Neural cell (in vitro differentiated cells): ENCODE data around the gene CARS1. TPM values are rescaled to one million over a fixed set of nuclear protein-coding genes. Genes with fewer than 3 reads are reported as not detected.

Experiments used
- H2AFZ ChIP-seq: fragments of 200-600, 300-800 bp; sonication (generic), shearing (Covaris generic); 2 replicates; pipeline ENCODE4 v1.6.0; 2014; ENCODE audit warnings: low read depth, mild to moderate bottlenecking, antibody characterized with exemption, low read length, moderate library complexity
- H3F3A ChIP-seq: fragments of 200-600 bp; shearing (Covaris generic); 2 replicates; pipeline ENCODE4 v1.6.1; 2016; ENCODE audit warnings: mild to moderate bottlenecking, moderate library complexity, mixed read lengths, antibody characterized with exemption, low read length; ENCODE audit not compliant: insufficient read depth, poor library complexity, severe bottlenecking
- H3K27ac ChIP-seq: fragments of 200-600, 300-800 bp; sonication (generic), shearing (Covaris generic); 2 replicates; pipeline ENCODE4 v1.5.1; 2014; ENCODE audit warnings: mild to moderate bottlenecking, low read length, moderate library complexity
- H3K27me3 ChIP-seq: fragments of 300-800, 200-600 bp; sonication (generic), shearing (Covaris generic); 2 replicates; pipeline ENCODE4 v1.6.0; 2014; ENCODE audit warnings: mild to moderate bottlenecking, low read depth, low read length, moderate library complexity; ENCODE audit not compliant: insufficient read depth
- H3K36me3 ChIP-seq: fragments of 300-800, 200-600 bp; sonication (generic), shearing (Covaris generic); 2 replicates; pipeline ENCODE4 v1.5.1; 2014; ENCODE audit warnings: mild to moderate bottlenecking, antibody characterized with exemption, low read length, moderate library complexity; ENCODE audit not compliant: insufficient read depth
- H3K4me2 ChIP-seq: fragments of 300-800, 200-600 bp; sonication (generic), shearing (Covaris generic); 2 replicates; pipeline ENCODE4 v1.6.0; 2014; ENCODE audit warnings: mild to moderate bottlenecking, low read length
- H3K4me3 ChIP-seq: fragments of 300-800, 200-600 bp; sonication (generic), shearing (Covaris generic); 2 replicates; pipeline ENCODE4 v1.5.1; 2014; ENCODE audit warnings: mild to moderate bottlenecking, low read length, moderate library complexity
- H3K79me2 ChIP-seq: fragments of 200-600 bp; shearing (Covaris generic); replicated peaks from 2 replicates; pipeline ENCODE4 v1.6.0; 2014; ENCODE audit warnings: mild to moderate bottlenecking, low read length, moderate library complexity; ENCODE audit not compliant: insufficient read depth
- H3K9ac ChIP-seq: fragments of 300-800, 200-600 bp; sonication (generic), shearing (Covaris generic); 2 replicates; pipeline ENCODE4 v1.6.1; 2016; ENCODE audit warnings: mild to moderate bottlenecking, low read length, mixed read lengths
- H3K9me2 ChIP-seq: fragments of 200-600 bp; shearing (Covaris generic); 2 replicates; pipeline ENCODE4 v1.6.1; 2016; ENCODE audit warnings: mild to moderate bottlenecking, low read length, mixed read lengths; ENCODE audit not compliant: insufficient read depth
- H3K9me3 ChIP-seq: fragments of 200-600, 300-800 bp; sonication (generic), shearing (Covaris generic); 2 replicates; pipeline ENCODE4 v1.6.1; 2016; ENCODE audit warnings: mild to moderate bottlenecking, mixed run types, low read length, moderate library complexity, mixed read lengths
- H4K20me1 ChIP-seq: fragments of 200-600 bp; shearing (Covaris generic); 2 replicates; pipeline ENCODE4 v1.6.1; 2016; ENCODE audit warnings: mild to moderate bottlenecking, mixed run types; ENCODE audit not compliant: insufficient read depth
- EP300 ChIP-seq: fragments of 450-650 bp; conservative IDR thresholded peaks from 2 replicates; pipeline ENCODE4 v1.6.1; 2014; ENCODE audit warnings: antibody characterized with exemption, mild to moderate bottlenecking, moderate library complexity; ENCODE audit not compliant: poor library complexity, severe bottlenecking
- EZH2 ChIP-seq: fragments of 200-600, 300-800 bp; shearing (Covaris generic), sonication (generic); IDR thresholded peaks from 2 replicates; pipeline ENCODE4 v1.6.1; 2014; ENCODE audit warnings: antibody characterized with exemption, low read length, borderline replicate concordance, mild to moderate bottlenecking; ENCODE audit not compliant: insufficient read depth, poor library complexity, severe bottlenecking
- MXI1 ChIP-seq: fragments of 450-650 bp; conservative IDR thresholded peaks from 2 replicates; pipeline ENCODE4 v1.6.1; 2014; ENCODE audit warnings: antibody characterized with exemption, mild to moderate bottlenecking; ENCODE audit not compliant: poor library complexity, severe bottlenecking
- POLR2AphosphoS5 ChIP-seq: IDR thresholded peaks from 2 replicates; pipeline ENCODE4 v1.6.1; 2012
- RAD21 ChIP-seq: fragments of 450-650 bp; conservative IDR thresholded peaks from 2 replicates; pipeline ENCODE4 v1.6.1; 2014; ENCODE audit warnings: antibody characterized with exemption, mild to moderate bottlenecking, moderate library complexity
- SMC3 ChIP-seq: fragments of 450-650 bp; conservative IDR thresholded peaks from 2 replicates; pipeline ENCODE4 v1.6.1; 2014; ENCODE audit warnings: antibody characterized with exemption, mild to moderate bottlenecking, moderate library complexity; ENCODE audit not compliant: poor library complexity
- TAF1 ChIP-seq: IDR thresholded peaks from 2 replicates; pipeline ENCODE4 v1.6.1; 2012; ENCODE audit warnings: low read depth
- polyA plus RNA-seq: library from polyadenylated mRNA; depleted of rRNA; stranded (reverse); fragments of >200 nt; gene quantifications from 2 replicates; pipeline ENCODE4 v1.2.3, GENCODE V29; 2014
- TF ChIP-seq, protein P1 (sequence below): fragments of 450-650 bp; IDR thresholded peaks from 2 replicates; pipeline ENCODE4 v1.5.1; 2014; ENCODE audit warnings: antibody characterized with exemption, mild to moderate bottlenecking, moderate library complexity; ENCODE audit not compliant: poor library complexity, severe bottlenecking
- TF ChIP-seq, protein P2 (sequence below): IDR thresholded peaks from 2 replicates; pipeline ENCODE4 v1.6.1; 2012; ENCODE audit warnings: borderline replicate concordance

The CARS1 gene
- polyA plus RNA-seq, 1 donor from 2014 or later, result 48.2 TPM

DNA sequence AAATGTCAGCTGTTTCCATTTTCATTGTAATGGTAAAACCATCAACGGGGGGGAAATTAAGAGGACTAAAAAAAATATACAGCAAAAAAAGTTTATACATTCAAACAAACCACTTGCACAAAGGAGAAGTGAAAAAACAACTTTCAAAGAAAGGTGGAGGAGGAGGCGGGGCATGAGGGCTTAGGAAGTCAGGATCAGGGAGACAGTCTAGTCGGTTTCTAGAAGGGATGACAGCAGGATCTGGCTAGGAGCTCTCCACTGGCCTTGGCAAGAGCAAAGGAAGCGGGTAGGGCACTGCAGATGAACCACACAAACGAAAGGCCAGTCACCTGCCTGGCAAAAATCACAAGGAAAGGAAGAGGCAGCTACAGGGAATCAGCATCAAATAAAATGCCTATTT, 96.1 kb downstream of the CARS1 start:
- Histone ChIP-seq H2AFZ (no peak overlapping the region), H3K9me3 (no peaks in the 10 kb centered on the region), H3K4me2 (no peak overlapping the region), H3K27ac (no peak overlapping the region), H3K4me3 (no peak overlapping the region), H3K36me3 (peaks cover 13% of the 10 kb centered on the region), H4K20me1 (no peaks in the 10 kb centered on the region), H3K9ac (no peak overlapping the region), H3K9me2 (no peaks in the 10 kb centered on the region), H3K79me2 (peaks cover 20% of the 10 kb centered on the region), H3F3A (no peaks in the 10 kb centered on the region), H3K27me3 (no peaks in the 10 kb centered on the region)
- TF ChIP-seq MXI1, result no peak
- TF ChIP-seq SMC3, result no peak
- no peak for TF ChIP-seq TAF1
- TF ChIP-seq, protein P1, sequence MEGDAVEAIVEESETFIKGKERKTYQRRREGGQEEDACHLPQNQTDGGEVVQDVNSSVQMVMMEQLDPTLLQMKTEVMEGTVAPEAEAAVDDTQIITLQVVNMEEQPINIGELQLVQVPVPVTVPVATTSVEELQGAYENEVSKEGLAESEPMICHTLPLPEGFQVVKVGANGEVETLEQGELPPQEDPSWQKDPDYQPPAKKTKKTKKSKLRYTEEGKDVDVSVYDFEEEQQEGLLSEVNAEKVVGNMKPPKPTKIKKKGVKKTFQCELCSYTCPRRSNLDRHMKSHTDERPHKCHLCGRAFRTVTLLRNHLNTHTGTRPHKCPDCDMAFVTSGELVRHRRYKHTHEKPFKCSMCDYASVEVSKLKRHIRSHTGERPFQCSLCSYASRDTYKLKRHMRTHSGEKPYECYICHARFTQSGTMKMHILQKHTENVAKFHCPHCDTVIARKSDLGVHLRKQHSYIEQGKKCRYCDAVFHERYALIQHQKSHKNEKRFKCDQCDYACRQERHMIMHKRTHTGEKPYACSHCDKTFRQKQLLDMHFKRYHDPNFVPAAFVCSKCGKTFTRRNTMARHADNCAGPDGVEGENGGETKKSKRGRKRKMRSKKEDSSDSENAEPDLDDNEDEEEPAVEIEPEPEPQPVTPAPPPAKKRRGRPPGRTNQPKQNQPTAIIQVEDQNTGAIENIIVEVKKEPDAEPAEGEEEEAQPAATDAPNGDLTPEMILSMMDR, result no peak
- no peak for TF ChIP-seq POLR2AphosphoS5
- TF ChIP-seq RAD21, result no peak
- TF ChIP-seq, protein P2, sequence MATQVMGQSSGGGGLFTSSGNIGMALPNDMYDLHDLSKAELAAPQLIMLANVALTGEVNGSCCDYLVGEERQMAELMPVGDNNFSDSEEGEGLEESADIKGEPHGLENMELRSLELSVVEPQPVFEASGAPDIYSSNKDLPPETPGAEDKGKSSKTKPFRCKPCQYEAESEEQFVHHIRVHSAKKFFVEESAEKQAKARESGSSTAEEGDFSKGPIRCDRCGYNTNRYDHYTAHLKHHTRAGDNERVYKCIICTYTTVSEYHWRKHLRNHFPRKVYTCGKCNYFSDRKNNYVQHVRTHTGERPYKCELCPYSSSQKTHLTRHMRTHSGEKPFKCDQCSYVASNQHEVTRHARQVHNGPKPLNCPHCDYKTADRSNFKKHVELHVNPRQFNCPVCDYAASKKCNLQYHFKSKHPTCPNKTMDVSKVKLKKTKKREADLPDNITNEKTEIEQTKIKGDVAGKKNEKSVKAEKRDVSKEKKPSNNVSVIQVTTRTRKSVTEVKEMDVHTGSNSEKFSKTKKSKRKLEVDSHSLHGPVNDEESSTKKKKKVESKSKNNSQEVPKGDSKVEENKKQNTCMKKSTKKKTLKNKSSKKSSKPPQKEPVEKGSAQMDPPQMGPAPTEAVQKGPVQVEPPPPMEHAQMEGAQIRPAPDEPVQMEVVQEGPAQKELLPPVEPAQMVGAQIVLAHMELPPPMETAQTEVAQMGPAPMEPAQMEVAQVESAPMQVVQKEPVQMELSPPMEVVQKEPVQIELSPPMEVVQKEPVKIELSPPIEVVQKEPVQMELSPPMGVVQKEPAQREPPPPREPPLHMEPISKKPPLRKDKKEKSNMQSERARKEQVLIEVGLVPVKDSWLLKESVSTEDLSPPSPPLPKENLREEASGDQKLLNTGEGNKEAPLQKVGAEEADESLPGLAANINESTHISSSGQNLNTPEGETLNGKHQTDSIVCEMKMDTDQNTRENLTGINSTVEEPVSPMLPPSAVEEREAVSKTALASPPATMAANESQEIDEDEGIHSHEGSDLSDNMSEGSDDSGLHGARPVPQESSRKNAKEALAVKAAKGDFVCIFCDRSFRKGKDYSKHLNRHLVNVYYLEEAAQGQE, result no peak
- TF ChIP-seq EZH2, result no peak
- no peak for TF ChIP-seq EP300

DNA sequence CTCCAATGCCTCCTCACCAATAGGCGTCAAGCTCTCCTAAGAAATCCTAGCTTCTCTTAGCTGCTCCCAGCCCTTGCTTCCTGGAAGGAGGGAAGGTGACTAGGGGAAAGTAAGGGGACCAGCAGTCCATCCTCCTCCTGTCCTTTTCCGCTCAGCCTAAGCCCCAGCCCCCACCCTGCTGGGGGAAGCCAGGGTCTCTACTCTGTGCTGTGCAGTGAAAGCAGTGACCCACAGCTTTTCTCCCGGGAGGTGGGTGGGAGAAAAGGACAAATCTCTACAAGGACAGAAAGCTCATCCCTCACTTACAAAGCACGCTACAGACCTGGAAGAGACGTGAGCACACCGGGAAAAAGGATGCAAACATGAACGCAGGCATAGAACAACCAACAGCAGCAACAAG, 97.1 kb downstream of the CARS1 start:
- no peaks in the 10 kb centered on the region for H3K9me3 ChIP-seq
- H3K27ac ChIP-seq, result no peak overlapping the region
- no peak overlapping the region for H3K9ac ChIP-seq
- H3K9me2 ChIP-seq, result no peaks in the 10 kb centered on the region
- peaks cover 20% of the 10 kb centered on the region for H3K79me2 ChIP-seq
- H3K36me3 ChIP-seq, result peaks cover 13% of the 10 kb centered on the region
- H3K27me3 ChIP-seq, result no peaks in the 10 kb centered on the region
- no peaks in the 10 kb centered on the region for H3F3A ChIP-seq
- H2AFZ ChIP-seq, result no peak overlapping the region
- H4K20me1 ChIP-seq, result no peaks in the 10 kb centered on the region
- TF ChIP-seq, protein P1, result no peak
- TF ChIP-seq MXI1, result no peak
- TF ChIP-seq, protein P2, result no peak
- H3K4me3 ChIP-seq, result no peak overlapping the region
- no peak overlapping the region for H3K4me2 ChIP-seq
